ENCODE measurements around the gene SPIN4. TPM values are rescaled to one million over a fixed set of nuclear protein-coding genes. Genes with fewer than 3 reads are reported as not detected.

SPIN4 gene
- total and polyA plus RNA-seq, 9 of the 15 experiments (the other 6 are each of a cell fraction or from before 2014, with no cell fraction given) = 7.6 to 25.7 (median 14.6) TPM

- peak; percentile 74 for TF ChIP-seq L3MBTL2 (IDR thresholded peaks at IDR 0.05)
- TF ChIP-seq C11orf30 (IDR thresholded peaks at IDR 0.05; ENCODE audit: low read depth) = no peak
- no peak; a peak in 1 of 4 replicates for TF ChIP-seq FOXA3 (CRISPR knock-in tag; conservative IDR thresholded peaks at IDR 0.05 in 1 of 2, IDR thresholded peaks at IDR 0.05 in 1 of 2)
- no peak for TF ChIP-seq ZNF655 (CRISPR knock-in tag; IDR thresholded peaks at IDR 0.05)
- TF ChIP-seq MAZ (CRISPR knock-in tag; conservative IDR thresholded peaks at IDR 0.05 in 1 of 2, IDR thresholded peaks at IDR 0.05 in 1 of 2) = peak in 1 of 2 experiments; percentile 60; a peak in 2 of 4 replicates
- TF ChIP-seq RBM39 (optimal IDR thresholded peaks at IDR 0.05; ENCODE audit: low read depth, low read length) = no peak
- no peak for TF ChIP-seq SRSF3 (IDR thresholded peaks at IDR 0.05; ENCODE audit: insufficient read depth, low read length)
- no peak for TF ChIP-seq ATF4 (CRISPR knock-in tag; IDR thresholded peaks at IDR 0.05)
- TF ChIP-seq MYBL2 (IDR thresholded peaks at IDR 0.05; ENCODE audit: low read depth) = peak; percentile 91
- no peak for TF ChIP-seq MYBL2 (CRISPR knock-in tag; IDR thresholded peaks at IDR 0.05; ENCODE audit: borderline replicate concordance)
- TF ChIP-seq ZNF444 (CRISPR knock-in tag; IDR thresholded peaks at IDR 0.05) = no peak
- TF ChIP-seq CHD7 (IDR thresholded peaks at IDR 0.05; ENCODE audit: low read depth, low read length) = no peak
- TF ChIP-seq FOXA1 (IDR thresholded peaks at IDR 0.05; ENCODE audit: borderline replicate concordance) = no peak
- peak; percentile 62 for TF ChIP-seq HNRNPLL (IDR thresholded peaks at IDR 0.05; ENCODE audit: low read depth, low read length, poor library complexity, severe bottlenecking)
Observed at GRCh38 chrX:63350941-63351616, at the start of gene SPIN4 (continued).
